Small intestine (tissue), 7 donors: ENCODE results near the gene FDX1. TPM values are rescaled to one million over a fixed set of nuclear protein-coding genes. Genes with fewer than 3 reads are reported as not detected.

Experiments used
- DNase-seq, 2 donors: peaks; one replicate each; pipeline versions ENCODE4 v3.0.0 to v3.0.0-alpha.2; 2013
- FAIRE-seq: peaks from 2 replicates; lab custom pipeline; 2012; peaks lifted over from hg19 to GRCh38; lab: Jason Lieb, UNC
- H3K27ac ChIP-seq, 3 donors: one replicate each; pipeline ENCODE4 v1.5.1; 2013; ENCODE audit warnings: low read length in 2 of 3, mild to moderate bottlenecking in 2 of 3, control low read depth in 1 of 3, inconsistent platforms in 1 of 3, low read depth in 1 of 3, moderate library complexity in 1 of 3
- H3K27me3 ChIP-seq, 3 donors: one replicate each; pipeline ENCODE4 v1.6.1; 2013; ENCODE audit warnings: low read length in 3 of 3, inconsistent platforms in 1 of 3; ENCODE audit not compliant: control insufficient read depth in 3 of 3, insufficient read depth in 3 of 3
- H3K36me3 ChIP-seq, 3 donors: one replicate each; pipeline ENCODE4 v1.6.1; 2013; ENCODE audit warnings: low read length in 3 of 3, inconsistent platforms in 1 of 3, low read depth in 1 of 3, mild to moderate bottlenecking in 1 of 3, moderate library complexity in 1 of 3; ENCODE audit not compliant: control insufficient read depth in 3 of 3, insufficient read depth in 2 of 3
- H3K4me1 ChIP-seq, 3 donors: one replicate each; pipeline ENCODE4 v1.6.1; 2013; ENCODE audit warnings: low read length in 2 of 3, inconsistent platforms in 1 of 3, low read depth in 1 of 3, mild to moderate bottlenecking in 1 of 3, moderate library complexity in 1 of 3; ENCODE audit not compliant: control insufficient read depth in 3 of 3, insufficient read depth in 2 of 3
- H3K4me3 ChIP-seq, 3 donors: one replicate each; pipeline ENCODE4 v1.5.1; 2013; ENCODE audit warnings: low read length in 3 of 3, control low read depth in 1 of 3, inconsistent platforms in 1 of 3, low read depth in 1 of 3, mild to moderate bottlenecking in 1 of 3, moderate library complexity in 1 of 3
- H3K9me3 ChIP-seq, 2 donors: one replicate each; pipeline ENCODE4 v1.6.1; 2013; ENCODE audit warnings: low read depth in 1 of 2, low read length in 1 of 2; ENCODE audit not compliant: control insufficient read depth in 2 of 2, insufficient read depth in 1 of 2
- WGBS, 3 donors: extraction: QIAGEN DNeasy Blood & Tissue Kit; methylation state at CpG; one replicate each; pipeline ENCODE4 v1.1.7; 2013; 5-methylcytosine and 5-hydroxymethylcytosine counted together
- polyA plus RNA-seq, 4 donors: library from polyadenylated mRNA; stranded (reverse) in 3 of 4; unstranded in 1 of 4; fragments of 200-250 nt in 3 of 4; fragments of 120-200 nt in 1 of 4; gene quantifications; one replicate each; pipeline versions ENCODE4 v1.2.1 to v1.2.3, GENCODE V29; 2013
- donor health status: healthy with polysubstance abuse.
- donor health status: control.
- donor health status: control.
- donor health status: Bipolar disorder and iron deficiency.
- donor health status: healthy.

The FDX1 gene
- polyA plus RNA-seq, 4 donors: 20.4 to 47.0 (median 33.2) TPM

DNA sequence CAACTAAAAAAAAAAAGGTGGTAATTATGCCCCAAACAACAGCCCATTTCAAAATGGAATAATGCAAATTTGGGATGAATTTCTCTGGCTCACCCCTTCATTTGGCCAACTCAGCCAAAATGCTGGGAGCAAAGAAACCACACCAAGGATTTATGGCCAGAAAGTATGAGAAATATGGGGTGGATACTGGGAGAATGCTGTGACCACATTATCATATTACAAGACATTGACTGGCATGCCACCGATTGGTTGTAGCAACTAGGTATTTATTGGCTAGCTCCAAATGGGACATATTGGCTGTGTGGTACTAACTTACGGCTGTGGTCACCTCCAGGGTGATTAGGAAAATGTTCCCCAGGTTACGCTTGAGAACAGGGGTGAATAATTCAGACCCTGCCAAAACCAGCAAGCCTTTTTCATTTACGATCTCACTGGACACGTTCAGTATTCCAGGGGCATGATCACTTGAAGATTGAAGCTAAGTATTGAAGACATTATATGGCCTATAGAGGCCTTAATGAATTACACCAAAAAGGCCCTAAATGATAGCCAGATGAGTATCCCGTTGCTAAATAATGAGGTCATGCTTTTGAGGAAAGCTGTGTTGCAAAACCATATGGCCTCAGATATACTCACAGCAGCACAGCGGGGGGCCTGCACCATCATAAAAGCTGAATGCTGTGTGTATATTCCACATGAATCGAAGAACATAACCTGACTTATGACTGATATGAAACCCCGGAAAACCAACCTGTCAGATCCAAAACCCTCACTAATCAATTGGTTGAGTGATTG lies 3.8 kb upstream of the FDX1 start:
- peaks cover 0 to 7% of the 10 kb centered on the region in 2 donors for H3K9me3 ChIP-seq
- H3K4me3 ChIP-seq: no peak overlapping the region
- FAIRE-seq: no peak
- DNase-seq: no peak
- no peaks in the 10 kb centered on the region for H3K27me3 ChIP-seq
- no peak overlapping the region for H3K27ac ChIP-seq
- no peaks in the 10 kb centered on the region for H3K36me3 ChIP-seq
- 82 to 91% (median 89%) methylated on average over 9 of the region's 9 CpGs for WGBS, 3 donors
- H3K4me1 ChIP-seq: no peaks in the 10 kb centered on the region

DNA sequence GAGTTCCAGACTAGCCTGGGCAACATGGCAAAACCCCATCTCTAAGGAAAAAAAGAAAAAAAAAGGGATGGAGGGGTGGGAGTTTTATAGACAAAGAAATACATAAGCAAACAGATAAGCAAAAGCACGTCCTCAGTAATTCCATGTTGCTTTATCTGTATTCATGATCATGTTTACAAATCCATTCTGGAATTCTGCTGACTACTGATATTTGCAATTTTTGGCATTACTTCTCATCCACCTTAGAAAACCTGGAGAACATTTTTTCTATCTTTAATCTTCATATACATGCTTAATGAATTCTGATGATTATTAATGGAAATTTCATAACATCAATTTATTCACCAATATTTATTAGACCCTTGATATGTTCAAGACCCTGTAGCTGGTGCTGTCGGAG lies 1.7 kb upstream of the FDX1 start:
- Histone ChIP-seq H3K9me3 (no peaks in the 10 kb centered on the region), H3K27me3 (no peaks in the 10 kb centered on the region), H3K4me1 (peaks cover 2 to 7% (median 3%) of the 10 kb centered on the region in 3 donors), H3K27ac (no peak overlapping the region), H3K4me3 (no peak overlapping the region), H3K36me3 (no peaks in the 10 kb centered on the region)
- DNase-seq: no peak
- FAIRE-seq: no peak
- WGBS, 3 donors: 84 to 88% (median 86%) methylated on average over 2 of the region's 2 CpGs

DNA sequence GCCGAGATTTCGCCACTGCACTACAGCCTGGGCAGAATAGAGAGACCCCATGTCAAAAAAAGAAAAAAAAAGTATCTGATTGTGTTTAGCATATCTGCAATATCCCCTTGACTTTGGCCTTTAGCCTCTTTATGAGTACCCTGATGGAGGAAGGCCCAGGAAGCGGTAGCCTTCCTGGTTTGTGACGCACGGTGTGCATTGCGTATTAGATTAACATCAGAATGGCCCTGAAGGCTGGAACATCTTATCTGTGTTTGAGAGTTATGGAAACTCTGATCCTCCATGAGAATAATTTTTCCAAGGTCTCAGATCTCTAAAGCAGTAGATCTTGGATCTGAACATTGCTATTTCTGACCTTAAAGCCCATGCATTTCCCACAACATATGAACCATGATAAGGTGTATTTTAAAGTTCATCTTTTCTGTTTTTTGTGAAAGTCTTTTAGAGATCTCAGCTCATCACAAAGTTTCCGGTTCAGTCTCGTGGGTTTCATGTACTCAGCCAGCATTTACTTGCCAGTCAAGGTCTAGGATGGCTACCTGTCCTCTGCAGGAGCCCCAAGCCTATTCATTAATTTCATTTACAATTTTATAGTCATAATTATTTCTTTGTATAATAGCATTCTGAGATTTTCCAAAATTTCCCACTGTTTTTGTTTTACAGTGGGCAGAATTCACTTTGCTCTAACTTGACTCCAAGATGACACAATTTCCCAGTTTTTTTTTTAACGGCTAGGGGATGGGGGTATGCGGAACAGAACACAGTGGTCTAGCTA lies 605 bp upstream of the FDX1 start:
- H3K27me3 ChIP-seq: no peaks in the 10 kb centered on the region
- peak; percentile 19 to 20 for DNase-seq
- FAIRE-seq: no peak
- peak overlapping the region; percentile 69 to 97 (median 86) for H3K4me3 ChIP-seq
- no peaks in the 10 kb centered on the region for H3K9me3 ChIP-seq
- H3K36me3 ChIP-seq: no peaks in the 10 kb centered on the region
- H3K4me1 ChIP-seq: peaks cover 5 to 16% (median 6%) of the 10 kb centered on the region in 3 donors
- 50 to 57% (median 51%) methylated on average over 10 of the region's 10 CpGs for WGBS, 3 donors
- H3K27ac ChIP-seq: peak overlapping the region; percentile 46 to 99 (median 95)

DNA sequence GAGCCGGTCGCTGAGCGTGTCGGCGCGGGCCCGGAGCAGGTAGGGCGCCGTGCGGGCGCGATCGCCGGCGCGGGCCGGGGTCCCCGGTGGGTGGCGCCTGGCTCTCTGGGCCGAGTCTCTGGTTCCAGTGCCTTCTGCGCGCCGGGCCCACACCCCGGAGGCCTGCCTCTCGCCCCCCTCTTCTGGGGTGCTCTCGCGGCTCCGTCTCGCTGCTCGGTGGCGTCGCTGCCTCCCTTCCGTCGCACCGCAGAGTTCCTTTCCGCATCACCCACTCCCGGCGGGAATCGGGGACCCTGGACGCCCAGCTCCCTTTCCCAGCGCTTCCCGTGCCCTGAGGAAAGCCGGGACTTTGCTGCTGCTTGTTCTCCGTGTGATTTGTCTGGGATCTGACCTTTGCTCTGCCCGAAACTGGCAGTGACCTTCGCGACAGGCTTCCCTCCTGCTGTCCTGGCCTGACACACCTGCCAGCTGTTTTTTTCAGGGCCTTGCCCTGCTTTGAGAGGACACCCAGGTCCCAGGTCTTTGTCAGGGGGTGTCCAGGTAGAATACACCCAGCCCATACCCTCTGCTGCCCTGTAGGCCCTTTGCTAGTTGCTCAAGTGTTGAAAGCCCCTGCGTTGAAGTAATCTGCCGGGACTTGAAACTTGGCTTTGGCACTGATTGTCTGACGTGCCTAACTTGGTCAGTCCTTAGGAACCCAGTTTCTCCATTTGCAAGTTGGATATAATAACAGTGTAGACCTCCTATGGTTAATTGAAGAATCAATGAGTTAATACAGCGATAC lies 711 bp downstream of the FDX1 start:
- H3K4me1 ChIP-seq: peaks cover 5 to 16% (median 11%) of the 10 kb centered on the region in 3 donors
- peak overlapping the region; percentile 91 to 99 (median 95) for H3K27ac ChIP-seq
- DNase-seq: peak; percentile 83 to 87
- no peak for FAIRE-seq
- peak overlapping the region; percentile 69 to 97 (median 86) for H3K4me3 ChIP-seq
- H3K9me3 ChIP-seq: no peaks in the 10 kb centered on the region
- H3K36me3 ChIP-seq: peaks cover 0 to 3% (median 0%) of the 10 kb centered on the region in 3 donors
- WGBS, 3 donors: 0 to 1% (median 0%) methylated on average over 34 to 51 of the region's 51 CpGs
- no peaks in the 10 kb centered on the region for H3K27me3 ChIP-seq

DNA sequence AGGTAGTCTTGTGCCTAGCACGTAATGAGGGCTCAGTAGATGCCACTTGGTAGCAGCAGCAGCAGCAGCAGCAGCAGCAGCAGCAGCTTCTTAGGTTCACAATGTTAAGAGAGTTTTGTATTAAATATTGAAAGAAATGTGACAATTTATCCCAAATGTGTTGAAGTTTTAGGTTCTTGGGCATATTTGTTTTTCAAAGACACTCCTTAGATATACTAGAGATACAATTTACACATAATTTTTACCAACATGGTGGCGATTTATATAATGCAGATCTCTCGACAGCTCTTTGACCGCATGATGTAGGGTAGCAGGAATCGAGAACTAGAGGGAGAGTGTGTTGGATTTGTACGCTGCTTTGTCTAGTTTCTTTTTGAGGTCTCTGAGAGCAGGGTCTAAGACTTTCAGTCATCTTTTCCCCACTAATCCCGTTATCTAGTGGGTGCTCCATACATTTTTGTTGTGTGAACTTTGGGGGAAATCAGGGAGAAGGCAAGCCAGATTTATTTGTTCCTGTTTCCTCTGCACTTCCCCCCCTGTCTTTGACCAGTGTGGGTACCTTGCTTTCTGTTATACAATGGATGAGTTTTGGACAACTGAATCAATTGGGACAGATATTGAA lies 1.4 kb downstream of the FDX1 start:
- peak; percentile 16 to 48 for DNase-seq
- no peaks in the 10 kb centered on the region for H3K9me3 ChIP-seq
- WGBS, 3 donors: 7 to 13% (median 10%) methylated on average over 7 of the region's 7 CpGs
- no peak for FAIRE-seq
- H3K36me3 ChIP-seq: peaks cover 0 to 3% (median 0%) of the 10 kb centered on the region in 3 donors
- peaks cover 5 to 16% (median 13%) of the 10 kb centered on the region in 3 donors for H3K4me1 ChIP-seq
- H3K4me3 ChIP-seq: peak overlapping the region; percentile 69 to 97 (median 86)
- H3K27me3 ChIP-seq: no peaks in the 10 kb centered on the region
- peak overlapping the region; percentile 91 to 99 (median 95) for H3K27ac ChIP-seq

DNA sequence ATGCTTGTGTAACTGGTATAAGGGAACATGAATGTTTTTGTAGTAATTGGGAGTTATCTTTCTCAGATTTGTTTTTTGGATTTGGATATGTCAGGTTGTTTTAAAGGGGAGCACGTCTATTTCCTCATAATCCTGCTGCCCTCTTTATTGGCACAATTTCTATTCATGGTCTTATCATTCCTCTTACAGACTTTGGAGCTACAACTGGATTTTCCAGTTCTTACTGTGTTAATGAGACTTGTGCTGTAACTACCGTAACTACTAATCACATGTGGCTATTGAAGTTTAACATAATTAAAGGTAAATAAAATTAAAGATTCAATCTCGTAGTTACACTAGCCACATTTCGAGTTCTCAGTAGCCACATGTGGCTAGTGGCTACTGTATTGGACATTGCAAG lies 1.9 kb downstream of the FDX1 start:
- peak overlapping the region in 2 of 3 donors; percentile 69 to 97 for H3K4me3 ChIP-seq
- DNase-seq (peak; percentile 92 to 94), FAIRE-seq (no peak)
- H3K9me3 ChIP-seq: no peaks in the 10 kb centered on the region
- H3K27ac ChIP-seq: peak overlapping the region; percentile 34 to 99 (median 91)
- peaks cover 0 to 3% (median 0%) of the 10 kb centered on the region in 3 donors for H3K36me3 ChIP-seq
- no peaks in the 10 kb centered on the region for H3K27me3 ChIP-seq
- peaks cover 5 to 16% (median 13%) of the 10 kb centered on the region in 3 donors for H3K4me1 ChIP-seq
- WGBS, 3 donors: 15 to 51% (median 37%) methylated on average over 4 of the region's 4 CpGs

DNA sequence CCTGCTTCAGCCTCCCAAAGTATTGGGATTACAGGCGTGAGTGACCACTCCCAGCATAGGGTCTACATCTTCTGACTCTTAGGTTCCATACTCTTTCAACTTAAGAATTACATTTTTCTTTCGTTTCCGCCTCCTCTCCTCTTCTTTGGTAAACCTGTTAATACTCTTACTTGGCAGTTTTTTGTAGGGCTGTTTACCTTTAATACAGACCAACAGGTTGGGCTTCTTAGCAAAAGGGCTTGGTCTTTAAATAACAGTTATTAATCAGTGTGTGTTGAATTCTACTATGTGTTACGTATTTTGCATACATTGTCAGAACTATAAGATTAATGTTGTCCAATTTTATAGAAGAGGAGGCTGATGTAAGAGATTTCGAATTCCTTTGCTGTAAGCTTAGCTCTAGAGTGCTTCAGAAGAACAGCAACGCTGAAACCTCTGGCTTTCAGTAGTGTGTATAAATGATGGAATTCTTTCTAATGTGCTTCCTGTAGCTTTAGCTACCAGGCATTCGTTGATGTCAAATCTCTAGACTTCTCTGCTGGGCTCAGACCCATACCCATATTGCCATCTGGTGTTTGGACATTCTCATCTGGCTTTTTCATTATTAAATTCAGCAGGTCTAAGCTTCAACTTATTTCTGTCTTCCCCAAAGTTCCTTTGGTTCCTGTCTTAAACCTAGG lies 3.1 kb downstream of the FDX1 start:
- FAIRE-seq (no peak), DNase-seq (peak; percentile 6 to 11)
- Histone ChIP-seq H3K27ac (peak overlapping the region in 1 of 3 donors; percentile 91), H3K4me3 (peak overlapping the region in 2 of 3 donors; percentile 5 to 69), H3K4me1 (peaks cover 5 to 16% (median 13%) of the 10 kb centered on the region in 3 donors), H3K27me3 (no peaks in the 10 kb centered on the region), H3K36me3 (peaks cover 0 to 7% (median 0%) of the 10 kb centered on the region in 3 donors), H3K9me3 (no peaks in the 10 kb centered on the region)
- 34 to 57% (median 48%) methylated on average over 7 of the region's 7 CpGs for WGBS, 3 donors
